ENCODE data around the gene TMPRSS7. TPM values are rescaled to one million over a fixed set of nuclear protein-coding genes. Genes with fewer than 3 reads are reported as not detected.
A peak's percentile ranks its signal among the peaks of the same experiment; 100 is the strongest.

The TMPRSS7 gene
- polyA plus RNA-seq, 1 donor from 2014 or later, result 0.52 TPM

- no peaks in the 10 kb centered on the region for H3K27me3 ChIP-seq (ENCODE audit: insufficient read depth, low read depth, low read length)
- no peaks in the 10 kb centered on the region for H3K9me3 ChIP-seq (ENCODE audit: low read length)
- H3K9me2 ChIP-seq (ENCODE audit: insufficient read depth, low read length), result no peaks in the 10 kb centered on the region
- peak overlapping the region; percentile 99 for H3K4me2 ChIP-seq (ENCODE audit: low read length)
- TF ChIP-seq SMC3 (conservative IDR thresholded peaks at IDR 0.05; ENCODE audit: poor library complexity) (no peak), POLR2AphosphoS5 (IDR thresholded peaks at IDR 0.05) (no peak)
- no peak overlapping the region for H2AFZ ChIP-seq (ENCODE audit: low read depth, low read length)
- H3F3A ChIP-seq (ENCODE audit: insufficient read depth, low read length, poor library complexity, severe bottlenecking), result no peaks in the 10 kb centered on the region
- H3K4me3 ChIP-seq (ENCODE audit: low read length), result peak overlapping the region; percentile 88
- no peaks in the 10 kb centered on the region for H4K20me1 ChIP-seq (ENCODE audit: insufficient read depth)
- no peak overlapping the region for H3K27ac ChIP-seq (ENCODE audit: low read length)
- peaks cover 18% of the 10 kb centered on the region for H3K36me3 ChIP-seq (ENCODE audit: insufficient read depth, low read length)
- H3K9ac ChIP-seq (ENCODE audit: low read length), result no peak overlapping the region
- peaks cover 80% of the 10 kb centered on the region for H3K79me2 ChIP-seq (replicated peaks; ENCODE audit: insufficient read depth, low read length)
Observed at GRCh38 chr3:112003321-112004080, 31.0 kb upstream of the TMPRSS7 start.

- H3K4me3 ChIP-seq (ENCODE audit: low read length), result peak overlapping the region; percentile 88
- H3K9me2 ChIP-seq (ENCODE audit: insufficient read depth, low read length), result no peaks in the 10 kb centered on the region
- H3K36me3 ChIP-seq (ENCODE audit: insufficient read depth, low read length), result peaks cover 18% of the 10 kb centered on the region
- no peaks in the 10 kb centered on the region for H3F3A ChIP-seq (ENCODE audit: insufficient read depth, low read length, poor library complexity, severe bottlenecking)
- H3K9me3 ChIP-seq (ENCODE audit: low read length), result no peaks in the 10 kb centered on the region
- H4K20me1 ChIP-seq (ENCODE audit: insufficient read depth), result no peaks in the 10 kb centered on the region
- TF ChIP-seq RAD21 (conservative IDR thresholded peaks at IDR 0.05), result no peak
- no peaks in the 10 kb centered on the region for H3K27me3 ChIP-seq (ENCODE audit: insufficient read depth, low read depth, low read length)
- no peak overlapping the region for H2AFZ ChIP-seq (ENCODE audit: low read depth, low read length)
- H3K79me2 ChIP-seq (replicated peaks; ENCODE audit: insufficient read depth, low read length), result peaks cover 76% of the 10 kb centered on the region
- no peak overlapping the region for H3K4me2 ChIP-seq (ENCODE audit: low read length)
- H3K9ac ChIP-seq (ENCODE audit: low read length), result no peak overlapping the region
- H3K27ac ChIP-seq (ENCODE audit: low read length), result no peak overlapping the region
Observed at GRCh38 chr3:112004187-112004586, 30.3 kb upstream of the TMPRSS7 start.

GRCh38 chr3:112004669-112005068 lies 29.9 kb upstream of the TMPRSS7 start:
- Histone ChIP-seq H3K9ac (ENCODE audit: low read length) (no peak overlapping the region), H3K27ac (ENCODE audit: low read length) (no peak overlapping the region), H3F3A (ENCODE audit: insufficient read depth, low read length, poor library complexity, severe bottlenecking) (no peaks in the 10 kb centered on the region), H3K9me2 (ENCODE audit: insufficient read depth, low read length) (no peaks in the 10 kb centered on the region), H3K36me3 (ENCODE audit: insufficient read depth, low read length) (peaks cover 18% of the 10 kb centered on the region), H3K4me2 (ENCODE audit: low read length) (no peak overlapping the region), H2AFZ (ENCODE audit: low read depth, low read length) (no peak overlapping the region), H3K9me3 (ENCODE audit: low read length) (no peaks in the 10 kb centered on the region), H3K27me3 (ENCODE audit: insufficient read depth, low read depth, low read length) (no peaks in the 10 kb centered on the region), H3K79me2 (replicated peaks; ENCODE audit: insufficient read depth, low read length) (peaks cover 71% of the 10 kb centered on the region), H4K20me1 (ENCODE audit: insufficient read depth) (no peaks in the 10 kb centered on the region), H3K4me3 (ENCODE audit: low read length) (peak overlapping the region; percentile 88)
- TF ChIP-seq EZH2 (IDR thresholded peaks at IDR 0.05; ENCODE audit: borderline replicate concordance, insufficient read depth, low read length, poor library complexity, severe bottlenecking) (no peak), RAD21 (conservative IDR thresholded peaks at IDR 0.05) (no peak)

- Histone ChIP-seq H3K79me2 (replicated peaks; ENCODE audit: insufficient read depth, low read length) (peaks cover 66% of the 10 kb centered on the region), H3K27me3 (ENCODE audit: insufficient read depth, low read depth, low read length) (no peaks in the 10 kb centered on the region), H4K20me1 (ENCODE audit: insufficient read depth) (no peaks in the 10 kb centered on the region), H3F3A (ENCODE audit: insufficient read depth, low read length, poor library complexity, severe bottlenecking) (no peaks in the 10 kb centered on the region), H3K4me2 (ENCODE audit: low read length) (no peak overlapping the region), H2AFZ (ENCODE audit: low read depth, low read length) (no peak overlapping the region), H3K4me3 (ENCODE audit: low read length) (peak overlapping the region; percentile 88), H3K9me3 (ENCODE audit: low read length) (no peaks in the 10 kb centered on the region), H3K9ac (ENCODE audit: low read length) (no peak overlapping the region), H3K36me3 (ENCODE audit: insufficient read depth, low read length) (peaks cover 18% of the 10 kb centered on the region), H3K9me2 (ENCODE audit: insufficient read depth, low read length) (no peaks in the 10 kb centered on the region), H3K27ac (ENCODE audit: low read length) (no peak overlapping the region)
- TF ChIP-seq POLR2AphosphoS5 (IDR thresholded peaks at IDR 0.05) (no peak), REST (IDR thresholded peaks at IDR 0.05; ENCODE audit: borderline replicate concordance) (no peak), CTCF (IDR thresholded peaks at IDR 0.05; ENCODE audit: poor library complexity, severe bottlenecking) (no peak), SMC3 (conservative IDR thresholded peaks at IDR 0.05; ENCODE audit: poor library complexity) (no peak), EP300 (conservative IDR thresholded peaks at IDR 0.05; ENCODE audit: poor library complexity, severe bottlenecking) (no peak)
Observed at GRCh38 chr3:112005091-112005672, 29.4 kb upstream of the TMPRSS7 start.
